ENCODE data around the gene PACSIN2. TPM values are rescaled to one million over a fixed set of nuclear protein-coding genes. Genes with fewer than 3 reads are reported as not detected.
"Not testable (repeated sequence)": the region's sequence is repeated elsewhere in the genome, so short reads cannot be mapped to it uniquely, and the experiment has no call there.

Gene PACSIN2
- total RNA-seq, 1 donor from 2014 or later: 62.1 TPM

GRCh38 chr22:42992092-42992491 is 22.9 kb downstream of the PACSIN2 start:
- no peak for DNase-seq (ENCODE audit: low read depth, low spot score)

DNA sequence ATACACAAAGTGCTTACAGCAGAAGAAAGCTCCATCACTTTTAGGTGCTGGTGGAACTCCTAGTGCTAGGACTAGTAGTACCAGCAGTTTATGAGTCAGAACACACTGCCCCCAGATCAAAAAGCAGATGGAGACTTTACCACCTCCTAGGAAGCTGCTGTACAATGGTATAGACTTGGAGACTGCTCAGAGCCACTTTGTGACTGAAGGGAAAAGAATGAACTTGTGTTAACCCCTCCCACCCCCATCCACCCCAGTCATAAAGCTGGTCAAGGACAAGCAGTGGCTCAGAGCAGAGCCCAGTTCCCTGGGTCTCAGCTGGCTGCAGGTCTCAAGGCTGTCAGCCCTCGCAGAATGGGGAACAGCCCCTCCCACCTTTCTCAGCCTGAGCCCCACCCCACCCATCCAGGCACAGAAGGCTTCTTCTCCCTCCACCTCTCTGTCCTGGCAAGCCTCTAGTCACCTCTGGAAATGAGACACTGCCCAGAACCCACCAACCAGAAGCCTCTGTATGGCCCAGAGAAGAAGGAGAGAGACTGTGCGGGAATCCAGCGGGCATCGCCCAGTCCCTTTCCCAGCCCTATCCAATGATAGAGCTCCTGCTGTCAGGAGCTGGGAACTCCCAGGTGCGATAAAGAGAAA is 23.8 kb downstream of the PACSIN2 start:
- DNase-seq (ENCODE audit: low read depth, low spot score): no peak

DNA sequence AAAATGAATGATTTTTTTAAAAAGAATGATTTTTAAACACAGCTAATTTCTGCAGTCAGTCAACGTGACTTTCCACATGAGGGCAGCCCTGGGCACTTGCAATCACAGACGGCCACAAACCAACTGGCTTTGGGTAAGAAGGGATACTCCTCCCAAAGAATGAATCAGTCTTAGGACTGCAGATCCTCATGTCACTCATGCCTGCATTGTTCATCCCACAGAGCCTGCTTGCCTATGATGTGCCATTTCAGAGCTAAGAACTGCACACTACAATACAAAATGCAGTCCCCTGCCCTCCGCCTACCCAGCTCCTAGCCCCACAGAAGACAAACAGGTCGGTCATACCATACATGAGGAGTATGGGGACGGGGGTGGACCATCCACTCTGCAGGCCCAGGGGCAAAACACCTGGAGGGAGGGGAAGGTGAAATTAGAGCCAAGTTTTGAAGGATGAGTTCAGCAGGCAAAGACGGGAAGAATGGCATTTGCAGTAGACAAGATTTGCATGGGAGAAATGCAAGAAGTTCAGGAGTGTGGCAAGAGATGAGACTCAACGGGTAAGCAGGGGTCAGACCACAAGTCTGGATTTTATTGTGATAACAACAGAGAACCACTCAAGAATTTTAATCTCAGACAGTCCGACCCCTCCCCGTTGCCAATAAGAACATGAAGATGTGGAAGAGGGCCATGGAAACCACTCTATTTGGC is 24.7 kb downstream of the PACSIN2 start:
- peak; percentile 56 for DNase-seq (ENCODE audit: low read depth, low spot score)

- DNase-seq (ENCODE audit: low read depth, low spot score): no peak
Observed at GRCh38 chr22:42986115-42986514, 28.8 kb downstream of the PACSIN2 start.

- DNase-seq (ENCODE audit: low read depth, low spot score): no peak
Observed at GRCh38 chr22:42985531-42985905, 29.4 kb downstream of the PACSIN2 start.

DNA sequence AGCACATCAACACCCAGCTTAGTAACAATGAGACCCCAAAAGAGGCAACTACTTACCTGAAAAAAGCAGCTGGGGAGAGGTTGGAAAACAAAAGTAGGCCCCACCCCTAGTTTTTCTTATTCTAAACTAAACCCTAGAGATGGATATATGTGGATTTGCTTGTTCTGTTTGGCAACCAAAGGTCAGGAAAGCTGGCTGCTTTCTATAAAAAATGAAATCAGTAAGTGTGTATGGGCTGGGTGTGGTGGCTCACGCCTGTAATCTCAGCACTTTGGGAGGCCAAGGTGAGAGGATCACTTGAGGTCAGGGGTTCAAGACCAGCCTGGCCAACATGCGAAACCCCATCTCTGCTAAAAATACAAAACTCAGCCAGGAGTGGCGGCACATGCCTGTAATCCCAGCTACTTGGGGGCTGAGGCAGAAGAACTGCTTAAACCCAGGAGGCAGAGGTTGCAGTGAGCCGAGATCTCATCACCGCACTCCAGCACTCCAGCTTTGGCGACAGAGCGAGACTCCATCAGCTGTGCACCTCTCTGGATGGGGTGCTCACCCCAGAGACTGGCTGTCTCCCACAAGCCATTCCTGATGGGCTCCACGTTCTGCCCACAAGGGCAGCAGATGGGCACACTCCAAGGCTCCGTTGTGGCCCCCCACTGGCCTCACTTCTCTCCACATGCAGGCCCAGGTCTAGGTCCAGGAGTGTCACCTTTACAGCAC is 30.0 kb downstream of the PACSIN2 start:
- DNase-seq (ENCODE audit: low read depth, low spot score): no peak

DNA sequence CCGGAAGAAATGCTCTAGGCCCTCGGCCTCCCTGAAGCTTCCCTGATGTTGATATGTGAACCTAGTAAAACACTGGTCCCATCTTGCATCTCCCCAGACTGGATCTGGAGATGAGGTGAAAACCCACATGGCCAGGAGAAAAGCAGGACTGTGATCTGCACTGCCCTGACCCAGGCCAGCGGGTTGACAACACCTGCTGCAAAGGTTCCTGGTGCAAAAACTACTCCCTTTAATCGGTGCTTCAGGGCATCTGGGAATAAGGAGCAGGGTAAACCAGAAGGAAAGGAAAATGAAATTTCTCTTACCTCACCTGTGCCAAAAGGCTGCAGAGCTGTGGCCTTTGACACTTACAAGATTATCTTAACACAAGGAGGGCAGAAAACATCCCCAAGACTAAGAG is 30.6 kb downstream of the PACSIN2 start:
- DNase-seq (ENCODE audit: low read depth, low spot score): no peak

- DNase-seq (ENCODE audit: low read depth, low spot score): no peak
Observed at GRCh38 chr22:42983470-42983869, 31.5 kb downstream of the PACSIN2 start.

DNA sequence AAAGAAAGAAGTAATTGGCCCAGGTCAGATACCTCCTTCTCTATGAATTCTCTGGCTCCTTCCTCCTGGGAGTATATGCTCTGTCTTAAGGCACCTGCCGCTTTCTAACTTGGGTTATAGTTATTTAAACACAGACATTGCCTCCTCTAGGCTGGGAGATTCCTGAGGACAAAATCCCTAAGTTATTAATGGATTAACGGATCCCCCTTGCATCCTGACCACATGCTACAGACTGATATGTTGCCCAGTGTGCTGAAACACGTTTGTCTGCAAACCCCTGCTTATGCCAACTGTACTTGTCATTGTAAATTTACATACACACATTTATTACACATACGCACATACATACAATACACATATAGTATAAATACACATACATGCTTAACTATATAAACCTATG is 35.3 kb downstream of the PACSIN2 start:
- DNase-seq (ENCODE audit: low read depth, low spot score): no peak

DNA sequence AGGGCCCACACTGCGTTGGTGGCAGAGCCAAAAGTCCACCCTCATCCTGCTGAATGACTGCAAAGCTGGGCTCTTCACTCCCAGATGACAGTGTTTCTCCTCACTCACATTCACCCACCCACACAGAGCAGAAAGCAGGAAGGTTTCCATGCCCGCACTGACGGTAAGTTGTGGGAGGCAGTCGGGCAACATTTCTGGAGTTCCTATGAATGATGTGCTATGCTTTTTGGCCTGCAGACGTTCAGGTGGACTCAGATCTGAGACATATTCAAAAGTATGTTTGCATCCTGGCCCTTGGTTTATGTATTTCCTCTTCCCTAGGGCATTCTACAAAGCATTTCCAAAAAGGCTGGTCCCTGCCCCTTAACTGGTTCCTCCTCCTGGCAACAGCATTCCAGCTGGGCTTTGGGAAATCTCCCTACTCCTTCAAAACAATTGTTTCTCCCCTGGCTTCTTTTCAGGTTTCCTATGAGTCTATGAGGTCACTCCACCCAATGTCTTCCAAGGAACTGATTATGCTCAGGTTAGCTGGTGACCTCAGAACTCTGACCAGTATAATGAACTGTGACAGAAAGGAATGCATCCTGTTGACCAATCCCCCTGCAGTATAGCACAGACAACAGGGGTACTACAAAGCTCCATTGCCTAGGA is 36.4 kb downstream of the PACSIN2 start:
- peak; percentile 67 for DNase-seq (ENCODE audit: low read depth, low spot score)

- no peak for DNase-seq (ENCODE audit: low read depth, low spot score)
Observed at GRCh38 chr22:42977569-42977968, 37.4 kb downstream of the PACSIN2 start.

DNA sequence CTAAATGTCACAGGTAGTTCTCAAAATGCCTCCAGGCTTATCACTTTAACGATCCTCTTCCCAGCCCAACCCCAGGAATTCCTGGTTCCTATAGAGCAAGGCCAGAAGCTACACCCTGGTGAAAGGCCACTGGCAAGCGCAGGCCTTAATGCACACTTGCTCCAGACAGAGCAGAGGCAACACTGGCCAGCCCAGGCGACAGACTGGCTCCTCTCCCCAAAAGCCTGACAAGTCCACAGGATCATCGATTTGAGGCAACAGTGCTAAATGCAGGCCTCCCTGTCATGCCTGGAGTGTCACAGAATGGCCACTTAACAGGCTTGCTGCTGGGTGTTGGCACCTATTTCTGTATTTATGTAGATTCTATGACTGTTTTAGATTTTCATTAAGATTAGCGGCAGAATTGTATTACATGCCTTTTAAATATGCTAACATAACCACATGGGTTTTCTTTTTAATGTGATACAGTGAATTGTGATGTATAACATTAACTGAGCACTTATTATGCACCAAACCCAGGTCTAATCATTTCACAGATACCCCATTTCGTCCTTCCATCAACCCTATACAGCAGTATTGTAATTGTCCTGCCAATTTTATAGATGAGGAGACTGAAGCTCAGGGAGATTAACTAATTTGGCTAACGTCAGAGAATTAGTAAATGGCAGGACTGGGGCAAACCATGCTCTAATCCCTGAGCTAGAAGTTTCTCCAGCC is 38.6 kb downstream of the PACSIN2 start:
- DNase-seq (ENCODE audit: low read depth, low spot score): no peak

GRCh38 chr22:42974223-42974622 is 40.7 kb downstream of the PACSIN2 start:
- no peak for DNase-seq (ENCODE audit: low read depth, low spot score)

GRCh38 chr22:42973536-42973881 is 41.4 kb downstream of the PACSIN2 start:
- no peak for DNase-seq (ENCODE audit: low read depth, low spot score)

GRCh38 chr22:42972649-42973535 is 42.1 kb downstream of the PACSIN2 start:
- DNase-seq (ENCODE audit: low read depth, low spot score): no peak

GRCh38 chr22:42971473-42971860 is 43.5 kb downstream of the PACSIN2 start:
- DNase-seq (ENCODE audit: low read depth, low spot score): not testable (repeated sequence)

- DNase-seq (ENCODE audit: low read depth, low spot score): no peak
Observed at GRCh38 chr22:42970029-42970428, 44.9 kb downstream of the PACSIN2 start.

DNA sequence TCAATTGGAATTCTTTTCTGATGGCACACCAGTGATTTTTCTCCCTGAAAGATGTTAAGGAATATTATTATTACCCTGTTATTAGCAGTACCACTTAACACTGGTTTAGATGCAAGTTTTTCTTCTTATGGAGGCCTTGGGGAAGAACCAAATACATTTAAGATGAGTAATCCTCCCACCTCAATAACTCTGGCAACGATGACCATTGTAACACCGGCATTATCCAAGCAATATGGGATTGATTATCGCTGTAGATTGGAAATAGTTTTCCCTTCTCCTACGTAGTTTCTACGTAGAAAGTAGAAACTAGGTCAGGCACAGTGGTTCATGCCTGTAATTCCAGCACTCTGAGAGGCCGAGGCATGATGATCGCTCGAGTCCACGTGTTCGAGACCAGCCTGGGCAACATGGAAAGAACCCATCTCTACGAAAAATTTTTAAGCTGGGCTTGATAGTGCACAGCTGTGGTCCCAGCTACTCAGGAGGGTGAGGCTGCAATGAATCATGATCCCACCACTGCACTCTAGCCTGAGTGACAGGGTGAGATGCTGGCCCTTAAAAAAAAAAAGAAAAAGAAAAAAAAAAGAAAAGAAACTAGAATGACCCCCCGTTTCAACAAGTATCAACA is 45.5 kb downstream of the PACSIN2 start:
- no peak for DNase-seq (ENCODE audit: low read depth, low spot score)

- DNase-seq (ENCODE audit: low read depth, low spot score): no peak
Observed at GRCh38 chr22:42967933-42968332, 47.0 kb downstream of the PACSIN2 start.

DNA sequence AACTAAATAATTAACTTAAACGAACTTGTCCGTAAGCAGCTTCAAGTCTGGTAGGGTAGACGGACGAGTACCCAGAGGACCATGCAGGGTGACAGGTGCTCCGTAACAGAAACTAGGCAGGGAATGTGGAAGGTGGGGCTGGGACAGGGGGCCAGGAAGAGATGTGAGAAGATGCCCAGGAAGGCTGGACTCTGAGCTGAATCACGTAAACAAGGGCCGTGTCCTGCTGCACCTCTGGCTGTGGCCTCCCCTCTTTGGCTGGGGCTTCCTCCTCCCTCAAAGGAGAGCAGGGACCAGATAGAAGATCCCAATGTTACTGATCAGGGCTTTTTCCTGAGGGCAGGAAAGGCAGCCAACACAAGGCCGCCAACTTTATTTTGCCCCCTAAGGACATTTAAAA is 47.9 kb downstream of the PACSIN2 start:
- DNase-seq (ENCODE audit: low read depth, low spot score): no peak

Measured in pulmonary artery endothelial cell (primary cell).